Measurements from ENCODE around the gene INSIG1.

The INSIG1 gene

GRCh38 chr7:155267023-155267422 lies 30.7 kb upstream of the INSIG1 start:
- no peak for FAIRE-seq

- FAIRE-seq = no peak
These were observed 30.2 kb upstream of the INSIG1 start for GRCh38 chr7:155267436-155267835.

GRCh38 chr7:155268211-155268610 lies 29.5 kb upstream of the INSIG1 start:
- no peak for FAIRE-seq

DNA sequence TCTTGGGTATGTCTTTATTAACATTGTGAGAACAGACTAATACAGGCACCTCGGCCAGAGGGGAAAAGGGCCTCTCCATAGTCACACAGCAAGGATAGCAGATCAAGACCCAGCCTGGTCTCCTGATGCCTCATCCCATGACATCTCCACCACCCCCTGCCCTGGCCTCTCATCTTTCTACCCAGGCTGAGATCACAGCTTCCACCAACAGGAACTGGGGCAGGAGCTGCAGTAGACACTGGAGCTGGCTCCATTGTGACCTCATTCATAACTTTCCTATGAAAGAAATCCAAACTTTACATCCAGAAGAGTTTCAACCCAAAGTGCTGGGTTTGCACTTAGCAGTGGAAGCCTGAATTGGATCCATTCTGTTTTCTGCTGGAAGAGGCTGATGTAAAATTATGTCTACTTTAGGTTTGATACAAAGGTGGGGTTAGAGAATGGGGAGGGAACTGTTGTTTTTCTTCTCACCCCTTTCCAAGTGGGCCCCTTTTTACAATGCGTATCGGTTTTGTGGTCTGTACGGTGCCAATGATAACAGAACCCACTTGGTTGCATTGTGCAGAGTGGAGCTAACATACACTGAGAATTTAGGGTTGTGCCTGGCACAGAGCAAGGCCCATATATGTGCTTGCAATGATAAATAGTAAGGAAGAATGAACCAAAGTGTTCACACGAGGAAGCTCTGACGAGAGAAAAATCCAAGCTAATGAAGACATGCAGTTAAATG lies 28.6 kb upstream of the INSIG1 start:
- FAIRE-seq = no peak

GRCh38 chr7:155269766-155270585 lies 27.7 kb upstream of the INSIG1 start:
- no peak for FAIRE-seq

DNA sequence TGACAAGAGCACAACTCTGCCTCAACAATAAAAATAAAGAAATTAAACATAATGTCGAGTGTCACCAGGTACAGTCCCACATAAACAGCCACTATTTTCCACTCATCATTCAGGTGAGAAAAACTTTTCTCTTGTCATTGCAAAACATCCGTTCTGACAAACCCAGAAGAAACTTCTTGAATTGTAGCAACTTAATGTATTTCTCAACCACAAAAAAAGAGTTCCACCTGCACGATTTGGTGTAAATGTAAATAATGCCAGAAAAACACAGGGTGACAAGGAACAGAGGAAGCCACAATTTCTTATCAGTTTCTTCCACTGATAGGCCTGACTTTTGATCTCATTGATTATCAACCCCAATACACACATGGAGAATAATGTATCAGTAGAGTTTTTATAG lies 26.8 kb upstream of the INSIG1 start:
- FAIRE-seq = no peak

- no peak for FAIRE-seq
These were observed 22.9 kb upstream of the INSIG1 start for GRCh38 chr7:155274633-155275355.

DNA sequence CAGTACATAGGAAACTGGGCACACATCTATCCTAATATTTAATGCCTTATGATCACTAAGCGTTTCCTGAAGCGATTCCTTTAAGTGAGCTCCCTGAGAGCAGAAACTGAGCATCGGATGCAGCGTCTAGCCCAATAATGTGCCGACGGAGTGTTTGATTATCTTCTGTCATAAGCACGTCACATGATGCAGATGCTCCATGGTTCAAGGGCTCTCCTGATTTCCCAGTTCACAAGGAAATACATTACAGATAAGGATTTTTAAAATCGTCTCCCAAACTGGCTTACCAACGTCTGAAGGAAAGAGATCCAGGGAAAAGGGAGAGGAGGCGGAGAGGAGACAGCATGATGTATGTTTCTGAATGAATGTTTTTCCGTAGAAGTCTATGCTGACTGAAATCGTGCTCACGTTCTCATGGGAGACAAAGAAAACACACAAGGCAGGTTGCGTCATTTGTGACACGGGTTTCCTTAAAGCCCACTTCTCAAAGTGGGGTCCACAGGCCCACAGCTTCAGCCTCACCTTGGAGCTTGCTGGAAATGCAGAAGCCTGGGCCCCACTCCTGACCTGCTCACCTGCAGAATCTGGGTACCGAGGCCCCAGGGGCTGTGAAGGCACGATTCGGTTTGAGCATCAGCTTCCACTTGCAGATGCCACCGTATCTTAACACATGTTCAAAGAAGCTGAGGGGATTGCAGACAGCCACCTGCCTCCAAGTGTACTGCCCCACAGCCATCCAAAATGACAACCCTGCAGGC lies 21.5 kb upstream of the INSIG1 start:
- FAIRE-seq = no peak

GRCh38 chr7:155276800-155277375 lies 20.8 kb upstream of the INSIG1 start:
- FAIRE-seq = no peak

GRCh38 chr7:155277385-155277994 lies 20.2 kb upstream of the INSIG1 start:
- no peak for FAIRE-seq

DNA sequence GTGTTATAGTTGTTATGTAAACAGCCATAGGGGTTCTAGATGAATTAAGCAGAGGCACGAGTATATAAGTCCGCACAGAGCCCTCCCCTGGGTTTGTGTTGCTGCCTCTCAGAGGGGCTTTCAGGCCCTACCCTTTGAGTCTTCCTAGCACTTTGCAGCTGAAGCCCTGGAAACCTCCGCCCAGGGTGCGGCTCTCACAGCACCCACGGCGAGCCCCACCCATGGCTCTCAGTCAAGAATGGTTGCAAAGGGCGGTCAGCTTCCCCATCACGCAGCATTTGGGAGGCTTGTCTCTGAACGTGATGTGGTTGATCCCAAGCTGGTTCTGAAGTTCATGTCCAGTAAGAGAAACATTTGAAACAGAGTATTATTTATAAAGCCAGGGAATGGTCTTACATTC lies 18.8 kb upstream of the INSIG1 start:
- no peak for FAIRE-seq

DNA sequence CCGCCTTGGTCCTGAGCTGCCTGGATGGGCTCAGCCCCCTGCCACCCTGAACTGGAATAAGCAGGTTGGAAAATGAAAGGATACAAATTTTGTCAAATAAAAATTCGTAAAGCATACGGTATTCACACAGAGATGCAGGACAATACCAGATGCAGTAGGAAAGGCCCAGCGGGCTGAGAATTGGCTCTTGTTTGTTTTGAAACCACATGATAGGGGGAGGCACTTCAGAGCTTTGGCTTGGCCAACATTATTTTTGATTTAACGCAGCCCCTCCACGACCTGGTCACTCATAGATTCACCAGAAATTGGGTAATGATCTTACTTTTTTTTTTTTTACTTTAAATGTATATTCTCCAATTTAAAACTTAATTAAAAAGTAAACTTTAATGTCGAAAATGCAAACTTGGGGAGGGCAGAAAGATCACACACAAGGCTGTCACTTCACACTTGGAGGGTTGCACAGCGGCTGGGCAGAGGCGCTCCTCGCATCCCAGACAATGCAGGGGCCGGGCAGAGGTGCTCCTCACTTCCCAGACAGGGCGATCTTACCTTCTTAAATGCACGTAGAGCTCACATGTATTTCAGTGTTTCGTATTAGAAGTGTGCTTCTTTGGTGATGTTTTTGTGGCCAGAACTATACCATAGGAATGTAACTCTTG lies 17.8 kb upstream of the INSIG1 start:
- FAIRE-seq = no peak

- FAIRE-seq = no peak
These were observed 17.0 kb upstream of the INSIG1 start for GRCh38 chr7:155280446-155281397.

DNA sequence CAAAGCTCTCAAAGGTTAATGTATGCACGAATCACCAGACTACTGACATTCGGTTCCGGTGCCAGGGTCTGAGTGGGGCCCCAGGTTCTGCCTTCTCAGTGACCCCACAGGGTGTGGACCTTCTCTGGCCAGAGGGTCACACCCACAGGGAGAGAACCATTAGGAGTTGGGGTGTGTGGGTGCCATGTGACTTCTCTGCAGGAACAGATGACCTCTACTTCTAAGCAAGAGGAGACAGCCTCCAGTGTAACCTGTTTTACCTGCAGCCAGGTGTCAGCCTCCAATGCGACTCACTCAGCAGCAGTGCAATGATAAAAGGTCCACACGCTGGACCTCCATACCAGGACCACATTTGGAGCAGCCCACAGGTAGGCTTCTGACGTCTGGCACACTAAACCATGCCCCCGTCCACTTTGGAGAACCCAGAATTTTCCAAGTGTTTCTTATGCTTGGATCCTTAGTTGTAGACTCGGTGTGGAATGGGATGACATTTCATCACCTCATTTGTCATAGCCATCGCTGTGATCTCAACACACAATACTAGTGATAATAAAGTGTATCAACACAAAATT lies 16.2 kb upstream of the INSIG1 start:
- no peak for FAIRE-seq

GRCh38 chr7:155282671-155283070 lies 15.0 kb upstream of the INSIG1 start:
- no peak for FAIRE-seq

GRCh38 chr7:155283565-155284194 lies 14.0 kb upstream of the INSIG1 start:
- no peak for FAIRE-seq

GRCh38 chr7:155284496-155285274 lies 13.0 kb upstream of the INSIG1 start:
- FAIRE-seq = no peak

DNA sequence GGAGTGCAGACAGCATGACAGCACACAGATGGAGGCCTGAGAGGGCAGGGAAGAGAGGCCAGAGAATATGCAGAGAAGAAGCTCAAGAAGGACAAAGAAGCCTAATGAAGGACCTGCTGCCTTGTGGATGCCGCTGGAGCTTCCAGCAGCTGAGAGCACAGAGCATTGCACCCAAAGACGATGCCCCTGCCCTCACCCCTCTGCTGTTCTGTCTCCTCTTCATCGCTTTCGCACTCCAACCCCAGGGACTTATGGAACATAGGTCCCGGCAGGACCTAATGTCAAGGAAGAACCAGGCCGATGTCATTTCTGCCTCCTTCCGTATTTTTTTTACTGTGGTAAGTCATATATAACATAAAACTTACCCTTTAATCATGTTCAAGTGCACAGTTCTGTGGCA lies 12.3 kb upstream of the INSIG1 start:
- FAIRE-seq = no peak

- FAIRE-seq = no peak
These were observed 11.8 kb upstream of the INSIG1 start for GRCh38 chr7:155285833-155286232.

Data from TTC549 (cell line).